H9 (cell line): ENCODE results near the gene FAM174A. TPM values are rescaled to one million over a fixed set of nuclear protein-coding genes. Genes with fewer than 3 reads are reported as not detected.

ENCODE experiments used
- DNase-seq: peaks from one replicate; pipeline ENCODE4 v3.0.0-alpha.2; 2017
- H2AFZ ChIP-seq: one replicate; pipeline ENCODE4 v1.6.1; 2013; ENCODE audit warnings: mild to moderate bottlenecking, low read length, control low read depth, moderate library complexity
- H2AK5ac ChIP-seq: 2 replicates; pipeline ENCODE4 v1.6.1; 2013; ENCODE audit warnings: low read length, control low read depth, mixed read lengths; ENCODE audit not compliant: insufficient read length
- H2BK120ac ChIP-seq: one replicate; pipeline ENCODE4 v1.6.1; 2013; ENCODE audit warnings: low read depth, mild to moderate bottlenecking, low read length, control low read depth, inconsistent platforms; ENCODE audit not compliant: poor library complexity, severe bottlenecking
- H2BK12ac ChIP-seq: 2 replicates; pipeline ENCODE4 v1.6.1; 2013; ENCODE audit warnings: low read length, control low read depth, mixed read lengths, low read depth; ENCODE audit not compliant: insufficient read length
- H2BK15ac ChIP-seq: 2 replicates; pipeline ENCODE4 v1.6.1; 2013; ENCODE audit warnings: low read depth, low read length, control low read depth
- H2BK20ac ChIP-seq: one replicate; pipeline ENCODE4 v1.6.1; 2013; ENCODE audit warnings: low read depth, mild to moderate bottlenecking, low read length, control low read depth, inconsistent platforms; ENCODE audit not compliant: poor library complexity, severe bottlenecking
- H2BK5ac ChIP-seq: 2 replicates; pipeline ENCODE4 v1.6.1; 2013; ENCODE audit warnings: low read length, control low read depth, mixed read lengths; ENCODE audit not compliant: insufficient read length
- H3K14ac ChIP-seq: 2 replicates; pipeline ENCODE4 v1.6.1; 2013; ENCODE audit warnings: low read length, control low read depth; ENCODE audit not compliant: insufficient read depth
- H3K18ac ChIP-seq: 2 replicates; pipeline ENCODE4 v1.6.1; 2013; ENCODE audit warnings: low read depth, mild to moderate bottlenecking, mixed read lengths, low read length, control low read depth; ENCODE audit not compliant: insufficient read length
- H3K23ac ChIP-seq: 2 replicates; pipeline ENCODE4 v1.6.1; 2013; ENCODE audit warnings: low read length, control low read depth, mixed read lengths, low read depth; ENCODE audit not compliant: insufficient read length
- H3K23me2 ChIP-seq: 2 replicates; pipeline ENCODE4 v1.6.1; 2013; ENCODE audit warnings: low read depth, mild to moderate bottlenecking, mixed read lengths, low read length, control low read depth; ENCODE audit not compliant: insufficient read length, poor library complexity, severe bottlenecking
- H3K27ac ChIP-seq: 2 replicates; pipeline ENCODE4 v1.5.1; 2013; ENCODE audit warnings: low read length, control low read depth, mixed read lengths, low read depth; ENCODE audit not compliant: insufficient read length
- H3K27me3 ChIP-seq: 2 replicates; pipeline ENCODE4 v1.6.1; 2013; ENCODE audit warnings: low read length, control low read depth, inconsistent platforms; ENCODE audit not compliant: insufficient read depth
- H3K4ac ChIP-seq: 2 replicates; pipeline ENCODE4 v1.6.1; 2013; ENCODE audit warnings: low read depth, mild to moderate bottlenecking, control low read depth, inconsistent platforms, low read length, moderate library complexity
- H3K4me1 ChIP-seq: 2 replicates; pipeline ENCODE4 v1.6.1; 2013; ENCODE audit warnings: low read length, control low read depth, inconsistent platforms; ENCODE audit not compliant: insufficient read depth
- H3K4me2 ChIP-seq: 2 replicates; pipeline ENCODE4 v1.6.1; 2013; ENCODE audit warnings: low read length, control low read depth, mixed read lengths; ENCODE audit not compliant: insufficient read length, insufficient read depth
- H3K56ac ChIP-seq: 2 replicates; pipeline ENCODE4 v1.6.1; 2013; ENCODE audit warnings: low read depth, mild to moderate bottlenecking, mixed read lengths, low read length, control low read depth; ENCODE audit not compliant: insufficient read length
- H3K79me1 ChIP-seq: 2 replicates; pipeline ENCODE4 v1.6.1; 2013; ENCODE audit warnings: low read depth, mild to moderate bottlenecking, moderate library complexity, low read length, control low read depth, inconsistent platforms; ENCODE audit not compliant: insufficient read depth, poor library complexity, severe bottlenecking
- H3K79me2 ChIP-seq: 2 replicates; pipeline ENCODE4 v1.6.1; 2013; ENCODE audit warnings: low read length, control low read depth, inconsistent platforms; ENCODE audit not compliant: insufficient read depth
- H3K9ac ChIP-seq: 2 replicates; pipeline ENCODE4 v1.6.1; 2013; ENCODE audit warnings: low read length, control low read depth, mixed read lengths; ENCODE audit not compliant: insufficient read length; ENCODE audit errors: extremely low read depth
- H3K9me3 ChIP-seq: one replicate; pipeline ENCODE4 v1.6.1; 2013; ENCODE audit warnings: low read depth, low read length, inconsistent platforms; ENCODE audit not compliant: control insufficient read depth
- H3T11ph ChIP-seq: one replicate; pipeline ENCODE4 v1.6.1; 2013; ENCODE audit warnings: mild to moderate bottlenecking, low read length, control low read depth, inconsistent platforms
- H4K20me1 ChIP-seq: one replicate; pipeline ENCODE4 v1.6.1; 2013; ENCODE audit not compliant: control insufficient read depth, insufficient read length, insufficient read depth
- H4K5ac ChIP-seq: 2 replicates; pipeline ENCODE4 v1.6.1; 2013; ENCODE audit warnings: low read depth, mild to moderate bottlenecking, mixed read lengths, low read length, control low read depth; ENCODE audit not compliant: insufficient read length
- H4K8ac ChIP-seq: replicated peaks from 2 replicates; pipeline ENCODE4 v1.6.1; 2013; ENCODE audit warnings: low read length, control low read depth, mixed read lengths, low read depth; ENCODE audit not compliant: insufficient read length
- H4K91ac ChIP-seq: 2 replicates; pipeline ENCODE4 v1.6.1; 2013; ENCODE audit warnings: low read depth, mild to moderate bottlenecking, moderate library complexity, mixed read lengths, low read length, control low read depth; ENCODE audit not compliant: insufficient read length
- H3K27ac Mint-ChIP-seq, 3 experiments: 2 replicates in 2 of 3; 3 replicates in 1 of 3; pipeline ENCODE4 v1.8.0; 2020 to 2021; ENCODE audit warnings: mixed read lengths in 3 of 3, mild to moderate bottlenecking in 1 of 3, moderate library complexity in 1 of 3
- H3K27me3 Mint-ChIP-seq: 2 replicates; pipeline ENCODE4 v1.8.0; 2021; ENCODE audit warnings: low read depth, mild to moderate bottlenecking, moderate library complexity, mixed read lengths
- H3K36me3 Mint-ChIP-seq, 3 experiments: 2 replicates in 2 of 3; 3 replicates in 1 of 3; pipeline ENCODE4 v1.8.0; 2020 to 2021; ENCODE audit warnings: low read depth in 3 of 3, mixed read lengths in 3 of 3; ENCODE audit not compliant: insufficient read depth in 1 of 3
- H3K4me1 Mint-ChIP-seq, 2 experiments: 2 replicates each; pipeline ENCODE4 v1.8.0; 2020; ENCODE audit warnings: mixed read lengths in 2 of 2
- H3K4me3 Mint-ChIP-seq, 2 experiments: 2 replicates in 1 of 2; 3 replicates in 1 of 2; pipeline ENCODE4 v1.8.0; 2020 to 2021; ENCODE audit warnings: mild to moderate bottlenecking in 2 of 2, mixed read lengths in 2 of 2, moderate library complexity in 1 of 2
- H3K9me3 Mint-ChIP-seq, 2 experiments: 2 replicates in 1 of 2; 3 replicates in 1 of 2; pipeline ENCODE4 v1.8.0; 2020; ENCODE audit warnings: mild to moderate bottlenecking in 2 of 2, mixed read lengths in 2 of 2, moderate library complexity in 1 of 2
- WGBS: extraction: QIAGEN DNeasy Blood & Tissue Kit; methylation state at CpG from one replicate; pipeline ENCODE4 v1.1.7; 2013; ENCODE audit warnings: missing lambda C conversion rate, low lambda C conversion rate, mixed read lengths; ENCODE audit not compliant: insufficient read length; ENCODE audit errors: extremely low coverage; 5-methylcytosine and 5-hydroxymethylcytosine counted together
- total RNA-seq: library from RNA; stranded (reverse); gene quantifications from 2 replicates; pipeline ENCODE4 v1.2.1, GENCODE V29; 2021
- TF ChIP-seq, protein P1 (sequence below): fragments of 200-600 bp; sonication (generic); conservative IDR thresholded peaks from 3 replicates; pipeline ENCODE4 v1.8.0; 2021; ENCODE audit warnings: antibody characterized with exemption, mild to moderate bottlenecking

FAM174A gene
- total RNA-seq, 1 experiment from 2014 or later, result 4.3 TPM

DNA sequence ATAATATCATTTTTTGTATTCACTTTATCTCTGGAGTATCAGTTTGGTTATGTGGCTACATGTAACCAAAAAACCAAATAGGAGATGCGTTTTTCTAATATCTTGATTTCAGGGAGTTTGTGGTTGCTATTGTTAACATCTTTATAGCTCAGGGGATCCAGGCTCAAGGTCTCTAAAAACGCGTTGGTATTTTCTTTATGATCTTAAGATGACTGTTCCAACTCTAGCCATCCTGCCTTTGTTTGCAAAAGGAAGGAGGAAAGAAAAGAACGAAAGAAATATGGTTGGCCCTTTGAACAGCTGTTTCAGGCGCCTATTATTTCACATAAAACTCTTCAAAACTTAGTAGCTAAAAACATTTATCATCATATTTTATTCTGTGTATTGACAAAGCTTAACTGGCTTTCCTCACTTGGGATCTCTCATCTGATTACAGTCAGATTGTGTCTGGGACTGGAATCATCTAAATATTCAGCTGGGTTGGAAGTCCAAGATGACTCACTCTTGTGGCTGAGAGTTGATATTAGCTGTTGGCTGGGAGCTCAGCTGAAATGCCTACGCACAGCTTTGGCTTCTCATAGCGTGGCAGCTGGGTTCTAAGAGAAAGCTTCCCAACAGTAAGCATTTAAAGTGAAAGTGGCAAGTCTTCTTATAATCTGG lies 60.1 kb downstream of the FAM174A start:
- no peak overlapping the region for H3K4me2 ChIP-seq
- WGBS, result no CpG with 5 or more reads among the region's 7 CpGs
- H3K9me3 Mint-ChIP-seq, result no peaks in the 10 kb centered on the region

More for the DNA sequence above, 60.1 kb downstream of the FAM174A start:
- H3K79me1 ChIP-seq, result no peaks in the 10 kb centered on the region
- no peaks in the 10 kb centered on the region for H3K79me2 ChIP-seq
- no peaks in the 10 kb centered on the region for H3K4me1 ChIP-seq
- no peak overlapping the region for H3K4ac ChIP-seq
- no peak overlapping the region for H4K91ac ChIP-seq
- H2BK5ac ChIP-seq, result no peak overlapping the region
- no peaks in the 10 kb centered on the region for H3K36me3 Mint-ChIP-seq
- H3K4me3 Mint-ChIP-seq, result no peak overlapping the region
- H3K23me2 ChIP-seq, result no peaks in the 10 kb centered on the region
- no peak overlapping the region for H4K8ac ChIP-seq
- no peak overlapping the region for H3K23ac ChIP-seq
- no peak overlapping the region for H2BK20ac ChIP-seq
- no peak overlapping the region for H2BK15ac ChIP-seq
- no peaks in the 10 kb centered on the region for H3K27me3 Mint-ChIP-seq
- H3K27ac Mint-ChIP-seq, result no peak overlapping the region
- H3T11ph ChIP-seq, result no peak overlapping the region
- no peak overlapping the region for H3K56ac ChIP-seq
- H3K27me3 ChIP-seq, result no peaks in the 10 kb centered on the region
- no peak overlapping the region for H2AFZ ChIP-seq
- H3K9me3 ChIP-seq, result no peaks in the 10 kb centered on the region
- H3K9ac ChIP-seq, result no peak overlapping the region
- no peak overlapping the region for H3K14ac ChIP-seq
- H4K20me1 ChIP-seq, result no peaks in the 10 kb centered on the region
- TF ChIP-seq, protein P1, sequence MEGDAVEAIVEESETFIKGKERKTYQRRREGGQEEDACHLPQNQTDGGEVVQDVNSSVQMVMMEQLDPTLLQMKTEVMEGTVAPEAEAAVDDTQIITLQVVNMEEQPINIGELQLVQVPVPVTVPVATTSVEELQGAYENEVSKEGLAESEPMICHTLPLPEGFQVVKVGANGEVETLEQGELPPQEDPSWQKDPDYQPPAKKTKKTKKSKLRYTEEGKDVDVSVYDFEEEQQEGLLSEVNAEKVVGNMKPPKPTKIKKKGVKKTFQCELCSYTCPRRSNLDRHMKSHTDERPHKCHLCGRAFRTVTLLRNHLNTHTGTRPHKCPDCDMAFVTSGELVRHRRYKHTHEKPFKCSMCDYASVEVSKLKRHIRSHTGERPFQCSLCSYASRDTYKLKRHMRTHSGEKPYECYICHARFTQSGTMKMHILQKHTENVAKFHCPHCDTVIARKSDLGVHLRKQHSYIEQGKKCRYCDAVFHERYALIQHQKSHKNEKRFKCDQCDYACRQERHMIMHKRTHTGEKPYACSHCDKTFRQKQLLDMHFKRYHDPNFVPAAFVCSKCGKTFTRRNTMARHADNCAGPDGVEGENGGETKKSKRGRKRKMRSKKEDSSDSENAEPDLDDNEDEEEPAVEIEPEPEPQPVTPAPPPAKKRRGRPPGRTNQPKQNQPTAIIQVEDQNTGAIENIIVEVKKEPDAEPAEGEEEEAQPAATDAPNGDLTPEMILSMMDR, result no peak
- no peak overlapping the region for H4K5ac ChIP-seq
- no peak overlapping the region for H2BK12ac ChIP-seq
- peaks cover 7 to 8% of the 10 kb centered on the region in 2 experiments for H3K4me1 Mint-ChIP-seq
- H3K27ac ChIP-seq, result no peak overlapping the region
- no peak overlapping the region for H2AK5ac ChIP-seq
- H3K18ac ChIP-seq, result no peak overlapping the region
- DNase-seq, result no peak
- no peak overlapping the region for H2BK120ac ChIP-seq
